ENCODE data around the gene THY1. TPM values are rescaled to one million over a fixed set of nuclear protein-coding genes. Genes with fewer than 3 reads are reported as not detected.
A peak's percentile ranks its signal among the peaks of the same experiment; 100 is the strongest.
"Not testable (repeated sequence)": the region's sequence is repeated elsewhere in the genome, so short reads cannot be mapped to it uniquely, and the experiment has no call there.

THY1 gene
- total and polyA plus RNA-seq, 2 donors, result 39.2 to 148 TPM

DNA sequence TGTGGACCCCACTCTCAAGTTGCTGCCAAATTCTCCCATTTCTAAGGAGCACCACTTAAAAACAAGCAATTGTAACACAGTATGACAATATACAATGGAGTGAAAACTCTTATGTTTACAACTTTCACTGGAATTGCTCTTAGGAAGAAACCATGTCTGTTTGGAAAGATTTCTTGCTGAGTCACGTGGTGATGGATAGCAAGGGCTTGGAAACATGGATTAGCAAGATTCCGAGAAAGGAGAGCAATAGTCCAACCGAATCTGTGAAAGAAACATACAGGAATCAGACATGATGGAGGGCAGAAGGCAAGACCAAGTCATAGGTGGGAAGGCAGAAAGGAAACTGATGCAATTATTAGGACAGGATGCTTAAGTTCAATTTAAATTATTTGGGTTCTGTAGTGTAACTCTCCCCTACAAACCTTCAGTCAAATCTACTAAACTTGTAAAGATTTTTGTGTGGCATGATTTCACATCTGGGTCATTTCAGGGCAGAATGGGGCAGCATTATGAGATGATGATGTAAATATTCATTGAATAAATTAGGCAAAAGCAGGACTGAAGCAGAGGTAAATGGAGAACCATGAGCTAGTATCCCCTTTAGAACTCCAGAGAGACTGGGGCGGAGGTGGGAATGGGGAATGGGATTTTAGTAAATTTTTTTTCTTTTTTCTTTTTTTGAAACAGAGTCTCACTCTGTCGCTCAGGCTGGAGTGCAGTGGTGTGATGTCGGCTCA, 27.8 kb upstream of the THY1 start:
- Histone ChIP-seq H3K27ac (ENCODE audit: low read depth) (no peak overlapping the region), H3K36me3 (ENCODE audit: insufficient read depth) (no peaks in the 10 kb centered on the region), H3K4me3 (ENCODE audit: low read depth, low read length) (no peak overlapping the region), H3K4me1 (ENCODE audit: insufficient read depth) (no peaks in the 10 kb centered on the region)
- 63% methylated on average over 6 of the region's 6 CpGs for WGBS
- DNase-seq (ENCODE audit: extremely low spot score), result no peak

- WGBS, result 71% methylated on average over 3 of the region's 3 CpGs
- H3K27ac ChIP-seq (ENCODE audit: low read depth), result no peak overlapping the region
- no peak for DNase-seq (ENCODE audit: extremely low spot score)
- H3K4me1 ChIP-seq (ENCODE audit: insufficient read depth), result no peaks in the 10 kb centered on the region
- no peak overlapping the region for H3K4me3 ChIP-seq (ENCODE audit: low read depth, low read length)
- H3K36me3 ChIP-seq (ENCODE audit: insufficient read depth), result no peaks in the 10 kb centered on the region
Observed at GRCh38 chr11:119449498-119449897, 26.5 kb upstream of the THY1 start.

GRCh38 chr11:119448380-119448779, 25.4 kb upstream of the THY1 start:
- WGBS, result 87% methylated on average over 4 of the region's 4 CpGs
- DNase-seq (ENCODE audit: extremely low spot score), result no peak
- no peak overlapping the region for H3K4me3 ChIP-seq (ENCODE audit: low read depth, low read length)
- H3K36me3 ChIP-seq (ENCODE audit: insufficient read depth), result no peaks in the 10 kb centered on the region
- H3K27ac ChIP-seq (ENCODE audit: low read depth), result no peak overlapping the region
- no peaks in the 10 kb centered on the region for H3K4me1 ChIP-seq (ENCODE audit: insufficient read depth)

GRCh38 chr11:119447664-119448242, 24.8 kb upstream of the THY1 start:
- whole genome bisulfite sequencing, result 65% methylated on average over 5 of the region's 5 CpGs
- no peak overlapping the region for H3K4me3 ChIP-seq (ENCODE audit: low read depth, low read length)
- no peaks in the 10 kb centered on the region for H3K36me3 ChIP-seq (ENCODE audit: insufficient read depth)
- no peak for DNase-seq (ENCODE audit: extremely low spot score)
- no peak overlapping the region for H3K27ac ChIP-seq (ENCODE audit: low read depth)
- H3K4me1 ChIP-seq (ENCODE audit: insufficient read depth), result no peaks in the 10 kb centered on the region

DNA sequence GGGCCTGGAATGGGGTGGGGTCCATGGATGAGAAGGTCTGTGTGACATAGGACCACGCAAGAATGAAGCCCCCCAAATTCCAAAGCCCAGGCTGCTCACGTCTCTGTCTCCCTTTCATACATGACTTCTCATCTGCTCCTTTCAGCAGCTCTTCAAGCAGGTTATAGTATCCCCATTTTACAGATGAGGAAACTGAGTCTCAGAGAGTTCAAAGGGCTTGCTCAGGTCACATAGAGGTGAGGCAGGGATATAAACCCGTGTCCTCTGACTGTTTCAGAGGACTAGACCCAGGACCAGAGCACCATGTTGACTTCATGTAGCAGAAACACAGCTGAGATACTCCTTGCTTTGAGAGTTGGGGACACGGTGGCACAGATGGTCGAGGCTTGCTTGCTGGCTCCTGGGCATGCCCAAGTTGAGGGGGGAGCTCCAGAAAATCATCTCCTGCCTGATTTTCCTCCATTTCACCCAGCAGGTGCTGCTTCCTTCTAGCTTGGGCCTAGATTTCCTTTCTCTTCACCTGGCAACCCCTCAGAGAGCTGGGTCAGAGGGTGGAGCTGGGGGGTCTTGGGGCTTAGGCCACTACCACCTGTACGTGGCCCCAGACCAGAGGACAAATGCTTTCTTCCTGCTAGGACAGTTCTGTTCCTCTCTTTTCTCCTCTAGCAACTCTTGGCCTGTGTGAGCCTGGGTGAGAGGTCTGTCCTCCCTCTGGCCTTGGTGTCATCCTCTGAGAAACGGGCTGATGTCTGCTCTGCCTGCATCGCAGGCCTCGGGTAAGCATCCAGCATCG, 24.1 kb upstream of the THY1 start:
- Histone ChIP-seq H3K4me1 (ENCODE audit: insufficient read depth) (no peaks in the 10 kb centered on the region), H3K4me3 (ENCODE audit: low read depth, low read length) (no peak overlapping the region), H3K36me3 (ENCODE audit: insufficient read depth) (no peaks in the 10 kb centered on the region), H3K27ac (ENCODE audit: low read depth) (no peak overlapping the region)
- 65% methylated on average over 10 of the region's 10 CpGs for WGBS
- no peak for DNase-seq (ENCODE audit: extremely low spot score)

DNA sequence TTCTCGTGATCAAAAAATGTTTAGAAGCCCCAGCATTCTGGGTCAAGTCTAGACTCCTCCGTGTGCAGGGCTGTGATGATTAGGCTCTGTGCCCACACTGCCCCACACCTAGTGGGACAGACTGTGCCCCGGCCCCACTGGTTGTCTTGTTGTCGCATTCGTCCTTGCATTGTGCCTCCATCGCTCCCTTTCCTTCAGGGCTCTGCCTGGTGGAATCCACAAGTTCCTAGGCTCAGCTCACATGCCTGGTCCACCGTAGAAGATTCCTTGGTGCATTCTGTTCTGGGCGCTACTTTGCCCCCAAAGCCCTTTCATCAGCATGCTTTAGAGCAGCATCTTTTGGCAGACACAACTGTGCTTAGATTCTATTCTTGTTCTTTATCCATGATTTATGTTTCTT, 23.5 kb upstream of the THY1 start:
- no peak overlapping the region for H3K4me3 ChIP-seq (ENCODE audit: low read depth, low read length)
- 57% methylated on average over 8 of the region's 8 CpGs for WGBS
- H3K4me1 ChIP-seq (ENCODE audit: insufficient read depth), result no peaks in the 10 kb centered on the region
- DNase-seq (ENCODE audit: extremely low spot score), result no peak
- H3K36me3 ChIP-seq (ENCODE audit: insufficient read depth), result no peaks in the 10 kb centered on the region
- no peak overlapping the region for H3K27ac ChIP-seq (ENCODE audit: low read depth)

GRCh38 chr11:119445850-119446249, 22.9 kb upstream of the THY1 start:
- no peak overlapping the region for H3K27ac ChIP-seq (ENCODE audit: low read depth)

DNA sequence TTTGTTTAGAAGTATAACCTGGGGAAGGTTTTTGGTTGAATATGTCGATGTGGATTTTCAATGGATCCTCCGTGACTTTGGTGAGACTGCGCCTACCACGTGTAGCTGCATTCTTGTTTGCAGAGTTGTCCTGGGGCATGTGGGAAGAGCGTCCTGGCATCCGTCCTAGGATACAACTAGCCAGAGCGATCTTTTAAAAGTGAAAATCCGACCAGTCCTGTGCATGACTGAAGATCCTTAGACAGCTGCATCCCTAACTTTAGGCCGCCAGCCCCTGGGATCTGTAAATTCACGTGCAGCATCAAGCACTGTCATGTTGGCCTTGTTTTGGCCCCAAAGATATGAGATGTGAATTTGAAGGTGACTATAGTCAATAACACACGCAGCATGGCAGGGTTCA, 22.4 kb upstream of the THY1 start:
- no peak overlapping the region for H3K4me3 ChIP-seq (ENCODE audit: low read depth, low read length)
- 43% methylated on average over 11 of the region's 11 CpGs for WGBS
- H3K36me3 ChIP-seq (ENCODE audit: insufficient read depth), result no peaks in the 10 kb centered on the region
- no peak overlapping the region for H3K27ac ChIP-seq (ENCODE audit: low read depth)
- no peak for DNase-seq (ENCODE audit: extremely low spot score)
- no peaks in the 10 kb centered on the region for H3K4me1 ChIP-seq (ENCODE audit: insufficient read depth)

More at GRCh38 chr11:119445850-119446249, 22.9 kb upstream of the THY1 start:
- peak; percentile 62 for DNase-seq (ENCODE audit: extremely low spot score)
- H3K4me1 ChIP-seq (ENCODE audit: insufficient read depth), result no peaks in the 10 kb centered on the region
- H3K36me3 ChIP-seq (ENCODE audit: insufficient read depth), result no peaks in the 10 kb centered on the region
- WGBS, result 24% methylated on average over 4 of the region's 4 CpGs
- no peak overlapping the region for H3K4me3 ChIP-seq (ENCODE audit: low read depth, low read length)

DNA sequence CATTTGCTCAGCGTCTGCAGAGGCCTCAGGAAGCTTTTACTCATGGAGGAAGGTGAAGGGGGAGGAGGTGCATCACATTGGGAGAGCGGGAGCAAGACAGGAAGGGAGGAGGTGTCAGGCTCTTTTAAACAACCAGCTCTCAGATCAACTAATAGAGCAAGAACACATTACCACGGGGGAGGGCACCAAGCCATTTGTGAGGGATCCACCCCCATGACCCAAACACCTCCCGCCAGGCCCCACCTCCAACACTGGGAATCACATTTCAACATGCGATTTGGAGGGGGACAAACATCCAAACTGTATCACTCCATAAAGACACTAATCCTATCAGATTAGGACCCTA, 18.9 kb upstream of the THY1 start:
- H3K27ac ChIP-seq (ENCODE audit: low read depth), result no peak overlapping the region
- no peaks in the 10 kb centered on the region for H3K4me1 ChIP-seq (ENCODE audit: insufficient read depth)
- H3K4me3 ChIP-seq (ENCODE audit: low read depth, low read length), result no peak overlapping the region
- DNase-seq (ENCODE audit: extremely low spot score), result no peak
- H3K36me3 ChIP-seq (ENCODE audit: insufficient read depth), result no peaks in the 10 kb centered on the region
- 70% methylated on average over 5 of the region's 5 CpGs for WGBS

- WGBS, result 48% methylated on average over 5 of the region's 5 CpGs
- Histone ChIP-seq H3K36me3 (ENCODE audit: insufficient read depth) (no peaks in the 10 kb centered on the region), H3K27ac (ENCODE audit: low read depth) (no peak overlapping the region), H3K4me3 (ENCODE audit: low read depth, low read length) (no peak overlapping the region), H3K4me1 (ENCODE audit: insufficient read depth) (no peaks in the 10 kb centered on the region)
- DNase-seq (ENCODE audit: extremely low spot score), result no peak
Observed at GRCh38 chr11:119438599-119438998, 15.6 kb upstream of the THY1 start.

- 96% methylated on average over 5 of the region's 5 CpGs for WGBS
- not testable (repeated sequence) for H3K4me3 ChIP-seq (ENCODE audit: low read depth, low read length); H3K36me3 ChIP-seq (ENCODE audit: insufficient read depth); H3K27ac ChIP-seq (ENCODE audit: low read depth); H3K4me1 ChIP-seq (ENCODE audit: insufficient read depth); DNase-seq (ENCODE audit: extremely low spot score)
Observed at GRCh38 chr11:119437521-119437920, 14.5 kb upstream of the THY1 start.

DNA sequence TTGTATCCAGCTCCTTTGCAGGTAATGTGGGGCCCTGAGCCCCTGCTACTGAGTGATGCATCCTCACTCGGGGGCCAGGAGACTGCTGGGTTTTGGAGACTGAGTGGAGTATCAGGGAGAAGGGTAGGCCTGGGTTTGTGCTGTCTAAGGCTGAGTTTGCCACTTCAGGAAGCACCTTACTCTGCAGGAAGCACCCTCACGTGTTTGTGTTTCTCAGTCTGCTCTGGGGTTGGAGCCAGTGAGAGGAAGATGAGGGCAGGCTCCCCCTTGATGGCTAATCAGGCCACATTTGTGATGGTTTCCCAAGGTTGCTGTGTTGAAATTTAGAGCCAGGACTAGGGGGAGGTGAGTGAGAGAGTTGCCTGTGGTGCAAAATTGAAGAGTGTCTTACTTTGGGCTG, 13.7 kb upstream of the THY1 start:
- DNase-seq (ENCODE audit: extremely low spot score), result no peak
- Histone ChIP-seq H3K4me1 (ENCODE audit: insufficient read depth) (no peaks in the 10 kb centered on the region), H3K4me3 (ENCODE audit: low read depth, low read length) (no peak overlapping the region), H3K27ac (ENCODE audit: low read depth) (no peak overlapping the region), H3K36me3 (ENCODE audit: insufficient read depth) (no peaks in the 10 kb centered on the region)
- 80% methylated on average over 2 of the region's 2 CpGs for WGBS

DNA sequence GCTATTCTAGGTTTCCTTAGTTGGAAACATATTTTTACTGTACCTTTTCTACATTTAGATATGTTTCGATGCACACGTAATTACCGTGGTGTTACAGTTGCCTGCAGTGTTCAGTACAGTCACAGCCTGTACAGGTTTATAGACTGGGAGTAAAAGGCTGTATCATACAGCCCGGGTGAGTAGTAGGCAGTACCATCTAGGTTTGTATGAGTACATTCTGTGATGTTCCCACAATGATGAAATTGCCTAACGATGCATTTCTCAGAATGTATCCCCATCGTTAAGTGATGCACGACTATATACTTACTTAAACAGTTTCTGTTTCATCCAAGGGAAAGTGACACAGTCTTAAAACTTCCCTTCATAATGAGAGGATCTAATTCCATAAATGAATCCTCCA, 13.1 kb upstream of the THY1 start:
- H3K27ac ChIP-seq (ENCODE audit: low read depth), result no peak overlapping the region
- 93% methylated on average over 7 of the region's 7 CpGs for WGBS
- no peaks in the 10 kb centered on the region for H3K4me1 ChIP-seq (ENCODE audit: insufficient read depth)
- no peaks in the 10 kb centered on the region for H3K36me3 ChIP-seq (ENCODE audit: insufficient read depth)
- no peak overlapping the region for H3K4me3 ChIP-seq (ENCODE audit: low read depth, low read length)
- DNase-seq (ENCODE audit: extremely low spot score), result no peak
